ENCODE data around the gene MAN1C1.

DNA sequence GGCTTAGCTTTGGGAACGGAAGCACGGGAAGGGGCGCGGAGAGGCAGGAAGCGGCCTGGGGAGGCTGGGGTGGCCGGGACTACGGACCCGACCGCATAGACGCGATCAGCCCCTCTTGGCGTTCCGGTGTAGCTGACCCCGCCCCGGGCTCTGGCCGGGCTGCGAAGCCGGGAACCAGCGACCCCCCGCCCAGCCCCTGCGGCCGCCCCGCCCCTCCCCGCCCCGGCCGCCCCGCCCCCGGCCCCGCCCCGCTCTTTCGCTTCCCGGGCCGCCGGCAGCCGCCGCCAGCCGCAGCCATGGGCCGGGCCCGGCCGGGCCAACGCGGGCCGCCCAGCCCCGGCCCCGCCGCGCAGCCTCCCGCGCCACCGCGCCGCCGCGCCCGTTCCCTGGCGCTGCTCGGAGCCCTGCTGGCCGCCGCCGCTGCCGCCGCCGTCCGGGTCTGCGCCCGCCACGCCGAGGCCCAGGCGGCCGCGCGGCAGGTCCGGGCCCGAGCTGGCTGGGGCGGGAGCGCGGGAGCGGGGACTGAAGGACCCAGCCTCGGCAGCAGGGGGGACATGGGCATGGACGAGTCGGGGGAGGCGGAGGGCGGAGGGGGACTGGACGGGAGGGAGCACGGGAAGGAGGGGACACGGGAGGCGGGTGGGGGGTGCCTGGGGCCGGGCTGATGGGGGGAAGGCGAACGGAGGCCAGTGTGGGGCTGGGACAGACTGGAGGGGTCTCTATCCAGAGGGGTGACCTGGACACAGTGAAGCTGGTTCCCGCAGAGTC is 183.5 kb downstream of the MAN1C1 start, which contains the start of gene SELENON:
- TF ChIP-seq, protein P1, sequence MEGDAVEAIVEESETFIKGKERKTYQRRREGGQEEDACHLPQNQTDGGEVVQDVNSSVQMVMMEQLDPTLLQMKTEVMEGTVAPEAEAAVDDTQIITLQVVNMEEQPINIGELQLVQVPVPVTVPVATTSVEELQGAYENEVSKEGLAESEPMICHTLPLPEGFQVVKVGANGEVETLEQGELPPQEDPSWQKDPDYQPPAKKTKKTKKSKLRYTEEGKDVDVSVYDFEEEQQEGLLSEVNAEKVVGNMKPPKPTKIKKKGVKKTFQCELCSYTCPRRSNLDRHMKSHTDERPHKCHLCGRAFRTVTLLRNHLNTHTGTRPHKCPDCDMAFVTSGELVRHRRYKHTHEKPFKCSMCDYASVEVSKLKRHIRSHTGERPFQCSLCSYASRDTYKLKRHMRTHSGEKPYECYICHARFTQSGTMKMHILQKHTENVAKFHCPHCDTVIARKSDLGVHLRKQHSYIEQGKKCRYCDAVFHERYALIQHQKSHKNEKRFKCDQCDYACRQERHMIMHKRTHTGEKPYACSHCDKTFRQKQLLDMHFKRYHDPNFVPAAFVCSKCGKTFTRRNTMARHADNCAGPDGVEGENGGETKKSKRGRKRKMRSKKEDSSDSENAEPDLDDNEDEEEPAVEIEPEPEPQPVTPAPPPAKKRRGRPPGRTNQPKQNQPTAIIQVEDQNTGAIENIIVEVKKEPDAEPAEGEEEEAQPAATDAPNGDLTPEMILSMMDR (conservative IDR thresholded peaks at IDR 0.05 in 1 of 2, IDR thresholded peaks at IDR 0.05 in 1 of 2; ENCODE audit: low read depth in 1 of 2, low read length in 2 of 2), result no peak
- no peak for TF ChIP-seq EZH2 (IDR thresholded peaks at IDR 0.05; ENCODE audit: low read length, missing control alignments)

Data from fibroblast of lung (primary cell).